Measurements from ENCODE around the gene ABHD12.

The ABHD12 gene

GRCh38 chr20:25303292-25304024 lies 87.2 kb downstream of the ABHD12 start:
- Histone ChIP-seq H3K4me1 (ENCODE audit: control insufficient read depth in 1 of 2, insufficient read depth in 2 of 2, low read length in 2 of 2) (peaks cover 9 to 11% of the 10 kb centered on the region in 2 experiments), H4K8ac (ENCODE audit: low read depth, low read length) (no peak overlapping the region), H3K4me2 (ENCODE audit: low read length) (no peak overlapping the region), H3K18ac (ENCODE audit: low read length) (peak overlapping the region; percentile 38), H3K4ac (ENCODE audit: low read depth, low read length) (no peak overlapping the region), H3K36me3 (ENCODE audit: control insufficient read depth in 1 of 2, insufficient read depth in 2 of 2, low read length in 2 of 2) (peaks cover 47 to 50% of the 10 kb centered on the region in 2 experiments), H3K79me2 (ENCODE audit: control insufficient read depth, insufficient read depth, low read length, poor library complexity) (peaks cover 2% of the 10 kb centered on the region), H3K14ac (ENCODE audit: low read length) (no peak overlapping the region), H3K23ac (ENCODE audit: low read length) (peak overlapping the region; percentile 1), H2AFZ (ENCODE audit: insufficient read depth, low read length, poor library complexity) (no peak overlapping the region), H3K9me3 (ENCODE audit: insufficient read depth, low read depth, low read length) (peaks cover 3% of the 10 kb centered on the region), H3K27ac (ENCODE audit: low read depth, low read length) (no peak overlapping the region), H2BK5ac (ENCODE audit: low read depth, low read length, poor library complexity) (no peak overlapping the region), H3K79me1 (ENCODE audit: low read length) (peaks cover 5% of the 10 kb centered on the region), H2BK12ac (ENCODE audit: low read length) (no peak overlapping the region), H4K91ac (ENCODE audit: low read depth, low read length) (no peak overlapping the region), H3K9ac (ENCODE audit: low read length) (no peak overlapping the region), H4K12ac (ENCODE audit: low read depth, low read length) (no peak overlapping the region), H2AK5ac (ENCODE audit: low read length) (no peak overlapping the region), H3K4me3 (ENCODE audit: low read depth, low read length) (peak overlapping the region; percentile 25), H3K27me3 (ENCODE audit: insufficient read depth, low read length) (no peaks in the 10 kb centered on the region), H2BK120ac (ENCODE audit: insufficient read depth, low read length, poor library complexity) (no peak overlapping the region)
- WGBS (ENCODE audit: extremely low coverage, insufficient coverage, insufficient read length), result no CpG with 5 or more reads among the region's 12 CpGs
- no peak for DNase-seq

GRCh38 chr20:25302596-25302995 lies 88.0 kb downstream of the ABHD12 start:
- Histone ChIP-seq H3K79me1 (ENCODE audit: low read length) (peaks cover 2% of the 10 kb centered on the region), H3K4me2 (ENCODE audit: low read length) (no peak overlapping the region), H4K12ac (ENCODE audit: low read depth, low read length) (no peak overlapping the region), H3K4me1 (ENCODE audit: control insufficient read depth in 1 of 2, insufficient read depth in 2 of 2, low read length in 2 of 2) (peaks cover 8 to 11% of the 10 kb centered on the region in 2 experiments), H3K4me3 (ENCODE audit: low read depth, low read length) (no peak overlapping the region), H2BK12ac (ENCODE audit: low read length) (no peak overlapping the region), H3K36me3 (ENCODE audit: control insufficient read depth in 1 of 2, insufficient read depth in 2 of 2, low read length in 2 of 2) (peaks cover 47 to 49% of the 10 kb centered on the region in 2 experiments), H2AK5ac (ENCODE audit: low read length) (no peak overlapping the region), H3K79me2 (ENCODE audit: control insufficient read depth, insufficient read depth, low read length, poor library complexity) (no peaks in the 10 kb centered on the region), H3K18ac (ENCODE audit: low read length) (no peak overlapping the region), H2BK120ac (ENCODE audit: insufficient read depth, low read length, poor library complexity) (no peak overlapping the region), H3K4ac (ENCODE audit: low read depth, low read length) (no peak overlapping the region), H3K9ac (ENCODE audit: low read length) (no peak overlapping the region), H3K27me3 (ENCODE audit: insufficient read depth, low read length) (no peaks in the 10 kb centered on the region), H2AFZ (ENCODE audit: insufficient read depth, low read length, poor library complexity) (no peak overlapping the region), H3K14ac (ENCODE audit: low read length) (no peak overlapping the region), H3K23ac (ENCODE audit: low read length) (no peak overlapping the region), H4K91ac (ENCODE audit: low read depth, low read length) (no peak overlapping the region), H3K27ac (ENCODE audit: low read depth, low read length) (no peak overlapping the region), H4K8ac (ENCODE audit: low read depth, low read length) (no peak overlapping the region), H2BK5ac (ENCODE audit: low read depth, low read length, poor library complexity) (no peak overlapping the region), H3K9me3 (ENCODE audit: insufficient read depth, low read depth, low read length) (peaks cover 3% of the 10 kb centered on the region)
- no CpG with 5 or more reads among the region's 6 CpGs for WGBS (ENCODE audit: extremely low coverage, insufficient coverage, insufficient read length)
- DNase-seq, result no peak

- Histone ChIP-seq H3K79me2 (ENCODE audit: control insufficient read depth, insufficient read depth, low read length, poor library complexity) (no peaks in the 10 kb centered on the region), H3K23ac (ENCODE audit: low read length) (no peak overlapping the region), H4K8ac (ENCODE audit: low read depth, low read length) (no peak overlapping the region), H3K9ac (ENCODE audit: low read length) (no peak overlapping the region), H2BK120ac (ENCODE audit: insufficient read depth, low read length, poor library complexity) (no peak overlapping the region), H2AK5ac (ENCODE audit: low read length) (no peak overlapping the region), H4K91ac (ENCODE audit: low read depth, low read length) (no peak overlapping the region), H3K9me3 (ENCODE audit: insufficient read depth, low read depth, low read length) (peaks cover 3% of the 10 kb centered on the region), H3K4me2 (ENCODE audit: low read length) (no peak overlapping the region), H3K18ac (ENCODE audit: low read length) (peak overlapping the region; percentile 26), H3K14ac (ENCODE audit: low read length) (no peak overlapping the region), H2AFZ (ENCODE audit: insufficient read depth, low read length, poor library complexity) (no peak overlapping the region), H2BK12ac (ENCODE audit: low read length) (no peak overlapping the region), H2BK5ac (ENCODE audit: low read depth, low read length, poor library complexity) (no peak overlapping the region), H3K4ac (ENCODE audit: low read depth, low read length) (no peak overlapping the region), H3K27ac (ENCODE audit: low read depth, low read length) (no peak overlapping the region), H3K36me3 (ENCODE audit: control insufficient read depth in 1 of 2, insufficient read depth in 2 of 2, low read length in 2 of 2) (peaks cover 53% of the 10 kb centered on the region in 2 experiments), H4K12ac (ENCODE audit: low read depth, low read length) (no peak overlapping the region), H3K4me1 (ENCODE audit: control insufficient read depth in 1 of 2, insufficient read depth in 2 of 2, low read length in 2 of 2) (peaks cover 8 to 11% of the 10 kb centered on the region in 2 experiments), H3K79me1 (ENCODE audit: low read length) (peaks cover 2% of the 10 kb centered on the region), H3K27me3 (ENCODE audit: insufficient read depth, low read length) (no peaks in the 10 kb centered on the region), H3K4me3 (ENCODE audit: low read depth, low read length) (no peak overlapping the region)
- no CpG with 5 or more reads among the region's 9 CpGs for WGBS (ENCODE audit: extremely low coverage, insufficient coverage, insufficient read length)
- DNase-seq, result no peak
These were observed 89.2 kb downstream of the ABHD12 start for GRCh38 chr20:25301357-25301920.

- Histone ChIP-seq H3K23ac (ENCODE audit: low read length) (no peak overlapping the region), H3K18ac (ENCODE audit: low read length) (no peak overlapping the region), H3K36me3 (ENCODE audit: control insufficient read depth in 1 of 2, insufficient read depth in 2 of 2, low read length in 2 of 2) (peaks cover 59 to 61% of the 10 kb centered on the region in 2 experiments), H3K27me3 (ENCODE audit: insufficient read depth, low read length) (no peaks in the 10 kb centered on the region), H3K4ac (ENCODE audit: low read depth, low read length) (no peak overlapping the region), H3K14ac (ENCODE audit: low read length) (no peak overlapping the region), H2BK5ac (ENCODE audit: low read depth, low read length, poor library complexity) (no peak overlapping the region), H3K4me2 (ENCODE audit: low read length) (no peak overlapping the region), H3K9ac (ENCODE audit: low read length) (no peak overlapping the region), H3K9me3 (ENCODE audit: insufficient read depth, low read depth, low read length) (peaks cover 3% of the 10 kb centered on the region), H3K79me2 (ENCODE audit: control insufficient read depth, insufficient read depth, low read length, poor library complexity) (no peaks in the 10 kb centered on the region), H3K27ac (ENCODE audit: low read depth, low read length) (no peak overlapping the region), H4K91ac (ENCODE audit: low read depth, low read length) (no peak overlapping the region), H3K79me1 (ENCODE audit: low read length) (peaks cover 2% of the 10 kb centered on the region), H3K4me3 (ENCODE audit: low read depth, low read length) (no peak overlapping the region), H4K8ac (ENCODE audit: low read depth, low read length) (no peak overlapping the region), H2AFZ (ENCODE audit: insufficient read depth, low read length, poor library complexity) (no peak overlapping the region), H2BK12ac (ENCODE audit: low read length) (no peak overlapping the region), H2BK120ac (ENCODE audit: insufficient read depth, low read length, poor library complexity) (no peak overlapping the region), H3K4me1 (ENCODE audit: control insufficient read depth in 1 of 2, insufficient read depth in 2 of 2, low read length in 2 of 2) (peaks cover 12 to 14% of the 10 kb centered on the region in 2 experiments), H4K12ac (ENCODE audit: low read depth, low read length) (no peak overlapping the region), H2AK5ac (ENCODE audit: low read length) (no peak overlapping the region)
- WGBS (ENCODE audit: extremely low coverage, insufficient coverage, insufficient read length), result no CpG with 5 or more reads among the region's 13 CpGs
- DNase-seq, result no peak
These were observed 90.0 kb downstream of the ABHD12 start for GRCh38 chr20:25300496-25301170.
